Stomach (tissue), 4 donors: ENCODE results near the gene MMP3.

Experiments
- EP300 ChIP-seq: sonication (generic); formaldehyde crosslinking; IDR thresholded peaks from one replicate; pipeline ENCODE4 v1.6.1; 2017; ENCODE audit warnings: antibody characterized with exemption
- POLR2A ChIP-seq, 4 donors: fragments of 450-650 bp; IDR thresholded peaks; one replicate each; pipeline ENCODE4 v1.6.1; 2016; ENCODE audit warnings: antibody characterized with exemption in 4 of 4, control low read depth in 2 of 4, mild to moderate bottlenecking in 1 of 4, moderate library complexity in 1 of 4
- POLR2AphosphoS5 ChIP-seq, 3 donors: sonication (generic); formaldehyde crosslinking; IDR thresholded peaks; one replicate each; pipeline ENCODE4 v1.6.1; 2016; ENCODE audit warnings: antibody characterized with exemption in 3 of 3
- TF ChIP-seq, protein P1 (sequence below), 7 experiments: fragments of 450-650 bp in 4 of 7; fragments of 200-600 bp in 3 of 7; sonication (generic) in 3 of 7; IDR thresholded peaks; one replicate each; pipeline ENCODE4 v1.5.1; 2016 to 2019; ENCODE audit warnings: antibody characterized with exemption in 7 of 7, control low read depth in 2 of 7, mild to moderate bottlenecking in 1 of 7

DNA sequence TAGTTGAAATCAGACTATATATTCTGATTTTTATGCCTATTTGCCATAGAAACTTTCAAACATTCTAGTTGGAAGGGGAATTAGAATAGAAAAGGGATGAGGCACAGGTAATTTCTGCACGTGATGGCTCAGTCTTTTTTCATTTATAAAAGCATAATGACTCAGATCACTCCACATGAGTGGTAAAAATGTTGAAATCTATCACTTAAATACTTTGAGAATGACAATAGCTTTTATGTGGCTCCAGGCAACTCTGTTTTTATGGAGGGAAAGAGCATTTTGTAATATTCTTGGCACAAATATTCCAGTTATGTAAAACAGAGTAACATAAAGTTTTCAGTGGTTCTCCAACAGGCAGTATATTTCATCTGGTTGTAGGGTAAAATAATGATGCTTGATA, 5.9 kb upstream of the MMP3 start:
- TF ChIP-seq POLR2A (IDR thresholded peaks at IDR 0.05) (no peak), POLR2AphosphoS5 (IDR thresholded peaks at IDR 0.05) (no peak), EP300 (no peak)
- TF ChIP-seq, protein P1, sequence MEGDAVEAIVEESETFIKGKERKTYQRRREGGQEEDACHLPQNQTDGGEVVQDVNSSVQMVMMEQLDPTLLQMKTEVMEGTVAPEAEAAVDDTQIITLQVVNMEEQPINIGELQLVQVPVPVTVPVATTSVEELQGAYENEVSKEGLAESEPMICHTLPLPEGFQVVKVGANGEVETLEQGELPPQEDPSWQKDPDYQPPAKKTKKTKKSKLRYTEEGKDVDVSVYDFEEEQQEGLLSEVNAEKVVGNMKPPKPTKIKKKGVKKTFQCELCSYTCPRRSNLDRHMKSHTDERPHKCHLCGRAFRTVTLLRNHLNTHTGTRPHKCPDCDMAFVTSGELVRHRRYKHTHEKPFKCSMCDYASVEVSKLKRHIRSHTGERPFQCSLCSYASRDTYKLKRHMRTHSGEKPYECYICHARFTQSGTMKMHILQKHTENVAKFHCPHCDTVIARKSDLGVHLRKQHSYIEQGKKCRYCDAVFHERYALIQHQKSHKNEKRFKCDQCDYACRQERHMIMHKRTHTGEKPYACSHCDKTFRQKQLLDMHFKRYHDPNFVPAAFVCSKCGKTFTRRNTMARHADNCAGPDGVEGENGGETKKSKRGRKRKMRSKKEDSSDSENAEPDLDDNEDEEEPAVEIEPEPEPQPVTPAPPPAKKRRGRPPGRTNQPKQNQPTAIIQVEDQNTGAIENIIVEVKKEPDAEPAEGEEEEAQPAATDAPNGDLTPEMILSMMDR (IDR thresholded peaks at IDR 0.05), result no peak
